HL-60/S4 treated with phorbol 12-myristate 13-acetate at 8.2 ng/mL for 4 days and 3 days (cell line): Measurements from ENCODE around the gene LUC7L2.
"Not testable (repeated sequence)": the region's sequence is repeated elsewhere in the genome, so short reads cannot be mapped to it uniquely, and the experiment has no call there.

Source experiments
- in situ Hi-C: fragments of 300-500 bp; cut with MboI; formaldehyde crosslinking; loops from 2 replicates; pipeline ENCODE4 v1.15.0; 2022; ENCODE audit warnings: low sequenced_read_pairs

LUC7L2 gene

GRCh38 chr7:139441961-139442360 lies 82.3 kb downstream of the LUC7L2 start:
- in situ Hi-C loops, result no loop called here

DNA sequence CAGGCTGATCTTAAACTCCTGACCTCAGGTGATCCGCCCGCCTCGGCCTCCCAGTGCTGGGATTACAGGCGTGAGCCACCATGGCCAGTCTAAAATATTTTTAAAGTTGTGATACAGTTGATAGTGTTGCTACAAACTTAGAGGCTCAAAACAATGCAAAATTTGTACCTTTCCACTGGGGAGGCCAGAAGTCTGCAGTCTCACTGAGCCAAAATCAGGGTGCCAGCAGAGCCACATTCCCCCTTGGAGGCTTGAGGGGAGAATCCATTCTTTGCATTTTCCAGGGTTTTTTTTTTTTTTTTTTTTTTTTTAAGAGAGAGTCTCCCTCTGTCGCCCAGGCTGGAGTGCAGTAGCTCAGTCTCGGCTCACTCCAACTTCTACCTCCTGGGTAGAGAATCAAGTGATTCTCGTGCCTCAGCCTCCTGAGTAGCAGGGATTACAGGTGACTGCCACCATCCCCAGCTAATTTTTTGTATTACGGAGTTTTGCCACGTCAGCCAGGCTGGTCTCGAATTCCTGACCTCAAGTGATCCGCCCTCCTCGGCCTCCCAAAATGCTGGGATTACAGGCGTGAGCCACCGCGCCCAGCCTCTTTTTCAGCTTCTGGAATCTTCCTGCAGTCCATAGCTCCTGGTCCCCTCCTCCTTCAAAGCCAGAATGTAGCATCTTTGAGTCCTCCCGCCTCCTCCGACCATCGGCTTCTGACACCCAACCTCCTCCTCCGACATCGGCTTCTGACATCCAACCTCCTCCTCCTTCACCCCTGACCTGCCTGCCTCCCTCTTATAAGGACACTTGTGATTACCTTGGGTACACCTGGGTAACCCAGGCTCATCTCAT lies 86.6 kb downstream of the LUC7L2 start:
- in situ Hi-C loops, result no loop called here

- in situ Hi-C loops, result no loop called here
These were observed 91.2 kb downstream of the LUC7L2 start for GRCh38 chr7:139450851-139451250.

DNA sequence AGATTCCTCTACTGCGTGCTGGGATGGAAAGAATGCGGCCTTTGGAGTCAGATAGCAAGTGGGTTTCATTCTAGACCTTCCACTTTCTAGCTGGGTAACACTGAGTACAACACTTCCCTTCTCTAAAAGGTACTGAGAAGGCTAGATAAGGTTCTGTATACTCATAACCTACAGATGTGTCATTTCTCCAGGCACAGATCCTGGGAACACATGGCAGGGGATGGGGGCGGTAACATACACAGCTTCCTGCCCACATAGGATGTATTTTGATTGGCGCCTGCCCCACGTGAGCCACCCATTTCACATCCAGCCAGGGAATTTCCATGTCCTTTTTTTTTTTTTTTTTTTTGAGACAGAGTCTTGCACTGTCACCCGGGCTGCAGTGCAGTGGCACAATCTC lies 91.9 kb downstream of the LUC7L2 start:
- in situ Hi-C loops, result no loop called here

- in situ Hi-C loops, result no loop called here
These were observed 93.4 kb downstream of the LUC7L2 start for GRCh38 chr7:139452958-139453672.

GRCh38 chr7:139453673-139454321 lies 94.1 kb downstream of the LUC7L2 start:
- in situ Hi-C loops, result no loop called here

DNA sequence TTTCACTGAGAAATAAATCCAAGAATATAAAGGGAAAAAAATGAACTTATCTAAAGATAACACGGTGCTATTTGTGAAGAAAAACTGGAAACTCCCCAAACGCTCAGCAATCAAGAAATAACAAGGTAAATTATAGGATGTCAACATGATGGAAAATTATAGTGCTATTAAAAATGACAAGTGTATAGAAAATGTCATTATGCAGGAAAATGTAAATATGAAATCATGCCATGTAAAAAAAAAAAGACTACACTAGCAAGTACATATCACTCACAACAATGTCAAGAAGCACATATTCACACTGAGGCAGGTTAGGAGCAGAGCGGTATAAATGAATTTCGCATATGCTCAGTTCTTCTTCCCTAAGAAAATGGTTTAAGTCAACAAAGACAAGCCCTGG lies 96.1 kb downstream of the LUC7L2 start:
- in situ Hi-C loops, result no loop called here

GRCh38 chr7:139456511-139456910 lies 96.8 kb downstream of the LUC7L2 start:
- in situ Hi-C loops, result no loop called here

DNA sequence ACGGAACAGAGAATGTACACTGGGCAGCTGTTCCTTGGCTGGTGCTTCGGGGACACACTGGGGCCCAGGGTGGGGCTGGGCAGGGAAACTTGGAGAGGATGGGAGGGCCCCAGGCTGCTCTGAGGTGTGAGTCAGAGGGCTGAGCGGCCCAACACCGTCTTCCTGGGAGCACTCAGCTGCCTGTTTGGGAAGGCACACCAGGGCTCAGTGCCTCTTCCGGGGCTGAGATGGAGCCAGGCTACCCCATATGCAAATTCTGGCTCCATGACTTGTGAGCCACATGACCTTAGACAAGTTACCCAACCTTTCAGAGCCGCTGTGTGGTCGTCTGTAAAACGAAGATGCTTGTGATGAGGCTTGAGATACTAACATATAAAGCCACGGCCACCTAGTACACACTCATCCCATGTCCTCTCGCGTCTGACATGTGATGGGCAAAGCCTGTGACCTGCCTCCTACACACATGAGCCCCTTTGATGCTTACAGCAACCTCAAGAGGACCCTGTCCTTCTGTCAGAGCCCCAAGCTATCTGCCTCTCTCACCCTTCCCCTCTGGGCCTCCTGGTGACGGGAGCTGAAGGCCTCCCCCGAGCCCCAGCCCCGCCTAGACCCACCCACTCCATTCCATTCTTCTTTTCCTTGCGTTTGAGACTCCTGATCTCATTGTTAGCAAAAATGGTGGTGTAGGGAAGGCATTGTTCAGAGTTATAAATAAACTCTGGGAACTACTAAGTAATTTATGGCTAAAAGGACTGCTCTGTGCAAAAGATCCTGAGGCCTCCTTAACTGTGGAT lies 97.7 kb downstream of the LUC7L2 start:
- in situ Hi-C loops, result no loop called here

GRCh38 chr7:139463421-139463820 lies 103.7 kb downstream of the LUC7L2 start:
- in situ Hi-C loops, result not testable (repeated sequence)

DNA sequence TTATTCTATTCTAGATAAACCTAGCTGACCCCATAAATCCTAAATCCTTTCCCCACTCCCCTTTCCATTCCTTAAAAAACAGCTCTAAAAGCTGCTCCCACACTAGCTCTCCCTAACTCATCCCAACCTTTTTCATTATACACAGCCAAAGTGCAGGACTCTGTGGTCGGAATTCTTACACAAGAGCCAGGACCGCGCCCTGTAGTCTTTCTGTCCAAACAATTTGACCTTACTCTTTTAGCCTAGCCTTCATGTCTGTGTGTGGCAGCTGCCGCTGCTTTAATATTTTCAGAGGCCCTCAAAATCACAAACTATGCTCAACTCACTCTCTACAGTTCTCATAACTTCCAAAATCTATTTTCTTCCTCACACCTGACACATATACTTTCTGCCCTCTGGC lies 104.8 kb downstream of the LUC7L2 start:
- in situ Hi-C loops, result not testable (repeated sequence)

- in situ Hi-C loops, result not testable (repeated sequence)
These were observed 105.4 kb downstream of the LUC7L2 start for GRCh38 chr7:139465072-139465471.

DNA sequence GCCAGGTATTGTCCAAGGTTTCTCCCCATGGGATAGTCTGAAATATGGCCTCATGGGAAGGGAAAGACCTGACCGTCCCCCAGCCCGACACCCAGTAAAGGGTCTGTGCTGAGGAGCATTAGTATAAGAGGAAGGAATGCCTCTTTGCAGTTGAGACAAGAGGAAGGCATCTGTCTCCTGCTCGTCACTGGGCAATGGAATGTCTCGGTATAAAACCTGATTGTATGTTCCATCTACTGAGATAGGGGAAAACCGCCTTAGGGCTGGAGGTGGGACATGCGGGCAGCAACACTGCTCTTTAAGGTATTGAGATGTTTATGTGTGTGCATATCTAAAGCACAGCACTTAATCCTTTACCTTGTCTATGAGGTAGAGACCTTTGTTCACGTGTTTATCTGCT lies 108.0 kb downstream of the LUC7L2 start:
- in situ Hi-C loops, result not testable (repeated sequence)

DNA sequence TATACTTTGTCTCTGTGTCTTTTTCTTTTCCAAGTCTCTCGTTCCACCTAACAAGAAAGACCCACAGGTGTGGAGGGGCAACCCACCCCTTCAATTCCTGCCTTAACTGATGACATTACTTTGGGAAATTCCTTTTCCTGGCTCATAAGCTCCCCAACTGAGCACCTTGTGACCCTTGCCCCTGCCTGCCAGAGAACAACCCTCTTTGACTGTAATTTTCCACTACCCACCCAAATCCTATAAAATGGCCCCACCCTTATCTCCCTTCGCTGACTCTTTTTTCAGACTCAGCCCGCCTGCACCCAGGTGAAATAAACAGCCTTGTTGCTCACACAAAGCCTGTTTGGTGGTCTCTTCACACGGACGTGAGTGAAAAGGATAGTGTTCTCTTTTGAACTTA lies 108.6 kb downstream of the LUC7L2 start:
- in situ Hi-C loops, result not testable (repeated sequence)

DNA sequence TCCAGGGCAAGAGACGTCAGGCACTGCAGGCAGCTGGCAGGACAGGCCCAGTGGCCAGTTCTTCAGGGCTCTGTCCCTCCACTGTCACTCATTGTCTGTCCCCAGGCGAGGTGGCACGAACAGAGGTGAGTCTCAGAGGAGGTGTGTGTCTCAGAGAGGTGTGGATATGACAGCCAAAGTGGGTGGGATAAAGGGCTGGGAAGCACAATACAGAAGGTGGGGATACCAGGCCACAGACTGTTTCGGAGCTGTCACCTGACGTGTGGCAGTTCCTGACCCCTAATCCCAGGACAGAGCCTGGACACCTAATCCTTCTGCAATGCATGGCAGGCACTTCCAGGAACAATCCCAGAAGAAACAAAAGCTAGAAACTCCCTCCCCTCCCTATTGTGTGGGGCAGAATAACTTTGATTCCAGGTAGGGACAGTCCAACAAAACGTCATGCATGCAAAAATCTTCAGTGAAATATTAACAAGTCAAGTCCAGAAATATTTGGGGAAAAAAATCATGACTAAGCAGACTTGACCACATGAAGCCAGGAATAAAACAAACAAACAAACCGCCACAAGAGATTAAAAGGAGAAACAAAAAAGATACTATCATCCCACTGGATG lies 112.2 kb downstream of the LUC7L2 start:
- in situ Hi-C loops, result no loop called here
